OCI-M2 (cell line): ENCODE data around the gene SLC35A3.

ENCODE experiments used
- DNase-seq: peaks from one replicate; lab custom pipeline; 2025; ENCODE audit not compliant: unreplicated experiment; lab: John Stamatoyannopoulos, UW

The SLC35A3 gene

GRCh38 chr1:100075773-100076172 is 106.0 kb downstream of the SLC35A3 start:
- DNase-seq = no peak

- no peak for DNase-seq
Observed at GRCh38 chr1:100076319-100076718, 106.5 kb downstream of the SLC35A3 start.

GRCh38 chr1:100076744-100077143 is 106.9 kb downstream of the SLC35A3 start:
- no peak for DNase-seq

- DNase-seq = no peak
Observed at GRCh38 chr1:100077531-100077930, 107.7 kb downstream of the SLC35A3 start.

GRCh38 chr1:100080331-100080730 is 110.5 kb downstream of the SLC35A3 start:
- no peak for DNase-seq
